GM12874 (cell line): ENCODE measurements around the gene RHOBTB1.
A peak's percentile ranks its signal among the peaks of the same experiment; 100 is the strongest.

ENCODE experiments used
- CTCF ChIP-seq: IDR thresholded peaks from 2 replicates; pipeline ENCODE4 v1.5.1; 2011; ENCODE audit warnings: low read depth, mild to moderate bottlenecking, control low read depth, low read length, moderate library complexity; ENCODE audit not compliant: insufficient read depth

Gene RHOBTB1

GRCh38 chr10:60973086-60973485 lies 29.1 kb upstream of the RHOBTB1 start:
- no peak for TF ChIP-seq CTCF

- no peak for TF ChIP-seq CTCF
Measured at GRCh38 chr10:60970526-60970925, 26.5 kb upstream of the RHOBTB1 start.

- TF ChIP-seq CTCF = no peak
Measured at GRCh38 chr10:60968504-60968903, 24.5 kb upstream of the RHOBTB1 start.

GRCh38 chr10:60967854-60968484 lies 24.0 kb upstream of the RHOBTB1 start:
- TF ChIP-seq CTCF = no peak

GRCh38 chr10:60967260-60967659 lies 23.3 kb upstream of the RHOBTB1 start:
- TF ChIP-seq CTCF = no peak

GRCh38 chr10:60965696-60966095 lies 21.7 kb upstream of the RHOBTB1 start:
- TF ChIP-seq CTCF = no peak

- TF ChIP-seq CTCF = peak; percentile 65
Measured at GRCh38 chr10:60964257-60965235, 20.6 kb upstream of the RHOBTB1 start.
